Left lung (tissue), 10 donors: Measurements from ENCODE around the gene FHOD3. TPM values are rescaled to one million over a fixed set of nuclear protein-coding genes. Genes with fewer than 3 reads are reported as not detected.

Source experiments
- ATAC-seq: fragments of 200-7000 bp; cut with Tn5 transposase; one replicate; pipeline ENCODE4 v1.9.1; 2020; ENCODE audit warnings: moderate library complexity
- DNase-seq, 4 donors: peaks; one replicate each; pipeline ENCODE4 v3.0.0-alpha.2; 2013 to 2020
- H3K27ac ChIP-seq, 2 donors: fragments of 200-600 bp; sonication (generic) in 1 of 2; one replicate each; pipeline versions ENCODE4 v1.5.0 to v1.8.0; 2020 to 2021
- H3K27me3 ChIP-seq, 2 donors: fragments of 200-600 bp; sonication (generic) in 1 of 2; one replicate each; pipeline versions ENCODE4 v1.5.0 to v1.8.0; 2020 to 2021
- H3K36me3 ChIP-seq, 2 donors: fragments of 200-600 bp; sonication (generic) in 1 of 2; one replicate each; pipeline versions ENCODE4 v1.5.0 to v1.8.0; 2020 to 2021
- H3K4me1 ChIP-seq, 2 donors: fragments of 200-600 bp; one replicate each; pipeline ENCODE4 v1.8.0; 2021
- H3K4me3 ChIP-seq, 2 donors: fragments of 200-600 bp; sonication (generic) in 1 of 2; one replicate each; pipeline versions ENCODE4 v1.5.0 to v1.8.0; 2020 to 2021; ENCODE audit warnings: mild to moderate bottlenecking in 1 of 2
- H3K9me3 ChIP-seq, 2 donors: fragments of 200-600 bp; sonication (generic) in 1 of 2; one replicate each; pipeline versions ENCODE4 v1.5.0 to v1.8.0; 2020 to 2021
- intact Hi-C, 2 donors: fragments of 100-400 bp; cut with DNase I; formaldehyde crosslinking; loops; one replicate each; pipeline versions ENCODE4 v1.11.2 to v1.14.2; 2022
- polyA plus RNA-seq, 6 donors: library from polyadenylated mRNA; unstranded; fragments of 120-200 nt; gene quantifications; one replicate each; pipeline ENCODE4 v1.2.1, GENCODE V29; 2013; ENCODE audit not compliant: insufficient read length in 6 of 6
- total RNA-seq, 2 donors: library from RNA; stranded (reverse); fragmentation: NEBNext Ultra II Directional; extraction: Animal tissue kit (Norgen Biotek cat#: 25700); gene quantifications; one replicate each; pipeline ENCODE4 v1.2.1, GENCODE V29; 2021
- TF ChIP-seq, protein P1 (sequence below), 2 donors: fragments of 200-600 bp; sonication (generic) in 1 of 2; IDR thresholded peaks; one replicate each; pipeline versions ENCODE4 v1.5.0 to v1.8.0; 2021; ENCODE audit warnings: antibody characterized with exemption in 2 of 2
- donor health status: DM: no; HTN: yes; CAD: no.
- donor health status: DM: no; HTN: no; CAD: no.

FHOD3 gene
- total and polyA plus RNA-seq, 8 donors: 0.55 to 2.9 (median 1.5) TPM

GRCh38 chr18:36653141-36653869 is 355.8 kb downstream of the FHOD3 start:
- intact Hi-C loops: no loop called here
- no peak overlapping the region for H3K27ac ChIP-seq
- no peaks in the 10 kb centered on the region for H3K9me3 ChIP-seq
- H3K27me3 ChIP-seq: no peaks in the 10 kb centered on the region
- H3K36me3 ChIP-seq: no peaks in the 10 kb centered on the region
- no peaks in the 10 kb centered on the region for H3K4me1 ChIP-seq
- DNase-seq (no peak), ATAC-seq (no peak)
- TF ChIP-seq, protein P1, sequence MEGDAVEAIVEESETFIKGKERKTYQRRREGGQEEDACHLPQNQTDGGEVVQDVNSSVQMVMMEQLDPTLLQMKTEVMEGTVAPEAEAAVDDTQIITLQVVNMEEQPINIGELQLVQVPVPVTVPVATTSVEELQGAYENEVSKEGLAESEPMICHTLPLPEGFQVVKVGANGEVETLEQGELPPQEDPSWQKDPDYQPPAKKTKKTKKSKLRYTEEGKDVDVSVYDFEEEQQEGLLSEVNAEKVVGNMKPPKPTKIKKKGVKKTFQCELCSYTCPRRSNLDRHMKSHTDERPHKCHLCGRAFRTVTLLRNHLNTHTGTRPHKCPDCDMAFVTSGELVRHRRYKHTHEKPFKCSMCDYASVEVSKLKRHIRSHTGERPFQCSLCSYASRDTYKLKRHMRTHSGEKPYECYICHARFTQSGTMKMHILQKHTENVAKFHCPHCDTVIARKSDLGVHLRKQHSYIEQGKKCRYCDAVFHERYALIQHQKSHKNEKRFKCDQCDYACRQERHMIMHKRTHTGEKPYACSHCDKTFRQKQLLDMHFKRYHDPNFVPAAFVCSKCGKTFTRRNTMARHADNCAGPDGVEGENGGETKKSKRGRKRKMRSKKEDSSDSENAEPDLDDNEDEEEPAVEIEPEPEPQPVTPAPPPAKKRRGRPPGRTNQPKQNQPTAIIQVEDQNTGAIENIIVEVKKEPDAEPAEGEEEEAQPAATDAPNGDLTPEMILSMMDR (IDR thresholded peaks at IDR 0.05): no peak
- no peak overlapping the region for H3K4me3 ChIP-seq

DNA sequence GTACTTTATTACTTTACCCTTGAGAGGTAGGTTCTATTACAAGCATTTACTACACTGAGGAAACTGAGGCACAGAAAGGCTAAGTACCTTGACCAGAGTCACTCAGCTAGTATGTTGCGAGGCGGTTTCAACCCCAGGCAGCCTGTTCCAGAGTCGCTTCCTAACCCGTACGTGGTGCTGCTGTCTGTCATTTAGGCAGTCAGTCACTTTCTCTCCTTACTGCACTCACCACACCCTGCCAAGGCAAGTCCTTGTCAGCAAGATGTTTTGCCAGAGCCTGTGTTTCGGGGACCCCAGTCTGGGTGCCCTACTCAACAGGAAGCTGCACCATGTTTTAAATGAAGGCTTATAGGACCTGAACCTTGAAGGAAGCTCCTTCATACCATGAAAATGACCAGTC is 356.4 kb downstream of the FHOD3 start:
- no peak overlapping the region for H3K27ac ChIP-seq

GRCh38 chr18:36655074-36655473 is 357.6 kb downstream of the FHOD3 start:
- Histone ChIP-seq H3K4me1 (no peaks in the 10 kb centered on the region), H3K4me3 (no peak overlapping the region), H3K36me3 (no peaks in the 10 kb centered on the region), H3K27ac (no peak overlapping the region), H3K9me3 (no peaks in the 10 kb centered on the region), H3K27me3 (no peaks in the 10 kb centered on the region)
- no peak for DNase-seq
- no peak for ATAC-seq
- TF ChIP-seq, protein P1 (IDR thresholded peaks at IDR 0.05): no peak
- intact Hi-C loops: no loop called here

More for the DNA sequence above, 356.4 kb downstream of the FHOD3 start:
- no peaks in the 10 kb centered on the region for H3K9me3 ChIP-seq
- H3K4me3 ChIP-seq: no peak overlapping the region
- no peaks in the 10 kb centered on the region for H3K27me3 ChIP-seq
- intact Hi-C loops: no loop called here
- no peaks in the 10 kb centered on the region for H3K36me3 ChIP-seq
- H3K4me1 ChIP-seq: no peaks in the 10 kb centered on the region
- TF ChIP-seq, protein P1 (IDR thresholded peaks at IDR 0.05): no peak
- DNase-seq (no peak), ATAC-seq (no peak)

GRCh38 chr18:36655930-36656329 is 358.4 kb downstream of the FHOD3 start:
- ATAC-seq (no peak), DNase-seq (no peak)
- Histone ChIP-seq H3K9me3 (no peaks in the 10 kb centered on the region), H3K4me1 (no peaks in the 10 kb centered on the region), H3K36me3 (no peaks in the 10 kb centered on the region), H3K27me3 (no peaks in the 10 kb centered on the region), H3K27ac (no peak overlapping the region), H3K4me3 (no peak overlapping the region)
- intact Hi-C loops: no loop called here
- TF ChIP-seq, protein P1 (IDR thresholded peaks at IDR 0.05): no peak

DNA sequence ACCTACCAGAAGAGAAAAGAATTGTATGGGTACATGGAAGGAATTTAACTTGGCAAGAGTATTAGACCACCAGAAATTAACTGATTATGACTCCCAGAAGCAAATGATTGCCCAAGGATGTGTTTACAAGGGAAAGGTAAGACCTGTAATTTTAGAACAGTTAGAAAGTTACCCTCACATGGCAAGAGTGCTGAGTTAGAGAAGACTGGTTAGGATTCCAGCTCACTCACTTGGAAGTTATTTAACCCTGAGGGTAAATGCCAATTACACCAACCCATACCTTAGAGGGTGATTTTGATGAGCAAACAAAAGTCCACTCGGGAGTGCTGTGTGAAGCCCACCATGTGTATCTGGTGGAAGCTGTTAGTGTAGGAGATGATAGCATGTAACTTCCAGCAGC is 361.1 kb downstream of the FHOD3 start:
- TF ChIP-seq, protein P1 (IDR thresholded peaks at IDR 0.05): no peak
- DNase-seq: no peak
- ATAC-seq: no peak
- Histone ChIP-seq H3K36me3 (no peaks in the 10 kb centered on the region), H3K27ac (no peak overlapping the region), H3K9me3 (no peaks in the 10 kb centered on the region), H3K4me3 (no peak overlapping the region), H3K4me1 (no peaks in the 10 kb centered on the region), H3K27me3 (no peaks in the 10 kb centered on the region)
- intact Hi-C loops: no loop called here
